GM13976 (cell line): ENCODE data around the gene LRWD1.
A peak's percentile ranks its signal among the peaks of the same experiment; 100 is the strongest.
"Not testable (repeated sequence)": the region's sequence is repeated elsewhere in the genome, so short reads cannot be mapped to it uniquely, and the experiment has no call there.

Experiments used
- DNase-seq: peaks from one replicate; pipeline ENCODE4 v3.0.0; 2012; ENCODE audit warnings: low spot score
- CTCF ChIP-seq: IDR thresholded peaks from 2 replicates; pipeline ENCODE4 v1.5.1; 2012; ENCODE audit warnings: borderline replicate concordance, mild to moderate bottlenecking; ENCODE audit not compliant: insufficient read depth; ENCODE audit errors: extremely low read depth, missing control alignments, control extremely low read depth
- in situ Hi-C: fragments of 300-500 bp; cut with MboI; formaldehyde crosslinking; loops from one replicate; pipeline ENCODE4 v1.12.0; 2022; ENCODE audit warnings: low sequenced_read_pairs, mixed read lengths, inconsistent platforms; ENCODE audit not compliant: unreplicated experiment

LRWD1 gene

GRCh38 chr7:102472126-102473041 lies 7.6 kb downstream of the LRWD1 start:
- no peak for DNase-seq
- no peak for TF ChIP-seq CTCF
- in situ Hi-C loops = no loop called here

- in situ Hi-C loops = no loop called here
- no peak for TF ChIP-seq CTCF
- DNase-seq = no peak
Observed at GRCh38 chr7:102473271-102473991, 8.6 kb downstream of the LRWD1 start.

GRCh38 chr7:102474116-102474515 lies 9.3 kb downstream of the LRWD1 start:
- DNase-seq, in situ Hi-C loops: not testable (repeated sequence)

GRCh38 chr7:102474736-102475435 lies 10.1 kb downstream of the LRWD1 start:
- in situ Hi-C loops, DNase-seq: not testable (repeated sequence)

- not testable (repeated sequence) for DNase-seq
Observed at GRCh38 chr7:102478314-102479208, 13.8 kb downstream of the LRWD1 start, which contains the start of gene POLR2J. Gene POLR2J, minus strand, starts transcription at chr7:102478922. Its CDS starts 62 bp downstream, at chr7:102478860.

GRCh38 chr7:102479209-102479584 lies 14.4 kb downstream of the LRWD1 start:
- DNase-seq, in situ Hi-C loops: not testable (repeated sequence)

More at GRCh38 chr7:102478314-102479208, 13.8 kb downstream of the LRWD1 start, which contains the start of gene POLR2J:
- TF ChIP-seq CTCF = peak; percentile 39
- in situ Hi-C loops = not testable (repeated sequence)

- in situ Hi-C loops, DNase-seq: not testable (repeated sequence)
Observed at GRCh38 chr7:102479982-102480637, 15.3 kb downstream of the LRWD1 start.

- DNase-seq, in situ Hi-C loops: not testable (repeated sequence)
Observed at GRCh38 chr7:102481962-102482361, 17.2 kb downstream of the LRWD1 start.

- in situ Hi-C loops, DNase-seq: not testable (repeated sequence)
Observed at GRCh38 chr7:102484317-102484716, 19.5 kb downstream of the LRWD1 start.

- in situ Hi-C loops, DNase-seq: not testable (repeated sequence)
Observed at GRCh38 chr7:102490529-102491075, 25.8 kb downstream of the LRWD1 start.

- DNase-seq, in situ Hi-C loops: not testable (repeated sequence)
Observed at GRCh38 chr7:102493220-102493935, 28.6 kb downstream of the LRWD1 start.

GRCh38 chr7:102494026-102494425 lies 29.2 kb downstream of the LRWD1 start:
- in situ Hi-C loops, DNase-seq: not testable (repeated sequence)
